ENCODE data around the gene DDHD1.
"Not testable (repeated sequence)": the region's sequence is repeated elsewhere in the genome, so short reads cannot be mapped to it uniquely, and the experiment has no call there.

DDHD1 gene

GRCh38 chr14:53151523-53152183 is 1.5 kb downstream of the DDHD1 start:
- DNase-seq, result no peak

GRCh38 chr14:53149668-53150316 is 3.3 kb downstream of the DDHD1 start:
- no peak for DNase-seq

- no peak for DNase-seq
Measured at GRCh38 chr14:53148671-53149070, 4.5 kb downstream of the DDHD1 start.

- no peak for DNase-seq
Measured at GRCh38 chr14:53147893-53148292, 5.2 kb downstream of the DDHD1 start.

- no peak for DNase-seq
Measured at GRCh38 chr14:53147208-53147607, 5.9 kb downstream of the DDHD1 start.

GRCh38 chr14:53146739-53147138 is 6.4 kb downstream of the DDHD1 start:
- no peak for DNase-seq

GRCh38 chr14:53144244-53144643 is 8.9 kb downstream of the DDHD1 start:
- no peak for DNase-seq

- DNase-seq, result no peak
Measured at GRCh38 chr14:53140585-53140984, 12.5 kb downstream of the DDHD1 start.

GRCh38 chr14:53137568-53138203 is 15.4 kb downstream of the DDHD1 start:
- no peak for DNase-seq

GRCh38 chr14:53130491-53130890 is 22.6 kb downstream of the DDHD1 start:
- not testable (repeated sequence) for DNase-seq

GRCh38 chr14:53128303-53129028 is 24.7 kb downstream of the DDHD1 start:
- no peak for DNase-seq

- DNase-seq, result no peak
Measured at GRCh38 chr14:53127832-53128231, 25.3 kb downstream of the DDHD1 start.

- DNase-seq, result no peak
Measured at GRCh38 chr14:53127151-53127550, 26.0 kb downstream of the DDHD1 start.

GRCh38 chr14:53126731-53127130 is 26.4 kb downstream of the DDHD1 start:
- no peak for DNase-seq

GRCh38 chr14:53124786-53125185 is 28.3 kb downstream of the DDHD1 start:
- no peak for DNase-seq

- not testable (repeated sequence) for DNase-seq
Measured at GRCh38 chr14:53121419-53121818, 31.7 kb downstream of the DDHD1 start.

GRCh38 chr14:53117479-53117878 is 35.6 kb downstream of the DDHD1 start:
- DNase-seq, result not testable (repeated sequence)

- DNase-seq, result no peak
Measured at GRCh38 chr14:53113989-53114388, 39.1 kb downstream of the DDHD1 start.

- no peak for DNase-seq
Measured at GRCh38 chr14:53110096-53110495, 43.0 kb downstream of the DDHD1 start.

- DNase-seq, result peak; percentile 72
Measured at GRCh38 chr14:53109105-53110041, 43.8 kb downstream of the DDHD1 start.

- DNase-seq, result no peak
Measured at GRCh38 chr14:53108292-53109104, 44.6 kb downstream of the DDHD1 start.

GRCh38 chr14:53106768-53107167 is 46.4 kb downstream of the DDHD1 start:
- no peak for DNase-seq

Data from activated CD8-positive, alpha-beta memory T cell treated with anti-CD3 and anti-CD28 coated beads for 24 hours (primary cell).